ENCODE results near the gene SPEG. TPM values are rescaled to one million over a fixed set of nuclear protein-coding genes. Genes with fewer than 3 reads are reported as not detected.
A peak's percentile ranks its signal among the peaks of the same experiment; 100 is the strongest.

Gene SPEG
- total RNA-seq, 6 donors from 2014 or later: 2.3 to 8.9 (median 4.9) TPM

GRCh38 chr2:219547621-219548020 lies 113.0 kb downstream of the SPEG start:
- WGBS, 2 donors: 93% methylated on average over 17 to 22 of the region's 26 CpGs
- H3K27ac ChIP-seq: no peak overlapping the region

More at GRCh38 chr2:219547621-219548020, 113.0 kb downstream of the SPEG start:
- Histone ChIP-seq H3K9me3 (no peaks in the 10 kb centered on the region), H3K36me3 (no peaks in the 10 kb centered on the region), H3K4me3 (no peak overlapping the region), H3K27me3 (peaks cover 0 to 12% (median 5%) of the 10 kb centered on the region in 4 donors), H3K4me1 (peaks cover 23 to 31% (median 26%) of the 10 kb centered on the region in 4 donors)
- TF ChIP-seq POLR2AphosphoS5 (IDR thresholded peaks at IDR 0.05) (no peak), CTCF (IDR thresholded peaks at IDR 0.05) (no peak), POLR2A (IDR thresholded peaks at IDR 0.05) (no peak), EP300 (IDR thresholded peaks at IDR 0.05) (no peak)
- no peak for ATAC-seq (ENCODE audit: low FRiP score in 2 of 2)
- DNase-seq: peak in 1 of 2 donors; percentile 84

Other genes with a start within 250 kb of the SPEG start
- gene ZFAND2B, start 228.1 kb upstream of the SPEG start, total RNA-seq: 10 to 100 TPM; 38.7 to 59.7 (median 43.3) TPM
- 10 to 100 TPM; 11.0 to 35.6 (median 21.9) TPM for gene ABCB6, start 215.9 kb upstream of the SPEG start, total RNA-seq
- gene ATG9A, start 205.2 kb upstream of the SPEG start, total RNA-seq: 10 to 100 TPM; 40.9 to 57.7 (median 49.8) TPM
- gene ANKZF1, start 205.0 kb upstream of the SPEG start, total RNA-seq: 100 to 1,000 TPM in 2 of 6 donors, 10 to 100 TPM in 4; 26.0 to 339 (median 67.2) TPM
- gene GLB1L, start 189.4 kb upstream of the SPEG start, total RNA-seq: 10 to 100 TPM in 3 of 6 donors, 1 to 10 TPM in 3; 4.1 to 19.5 (median 11.9) TPM
- 10 to 100 TPM; 12.6 to 28.3 (median 15.7) TPM for gene STK16, start 189.4 kb upstream of the SPEG start, total RNA-seq
- 1 to 10 TPM in 5 of 6 donors, under 1 TPM in 1; 0.26 to 8.9 (median 3.1) TPM for gene TUBA4B, start 181.6 kb upstream of the SPEG start, total RNA-seq
- gene TUBA4A, start 180.9 kb upstream of the SPEG start, total RNA-seq: 10 to 100 TPM; 17.8 to 52.1 (median 40.3) TPM
- gene DNAJB2, start 155.5 kb upstream of the SPEG start, total RNA-seq: 10 to 100 TPM; 58.6 to 86.1 (median 75.5) TPM
- gene PTPRN, start 125.4 kb upstream of the SPEG start, total RNA-seq: 1 to 10 TPM in 2 of 6 donors, under 1 TPM in 2, not detected in 2; 0.20 to 4.4 (median 0.68) TPM
- not detected for gene RESP18, start 102.1 kb upstream of the SPEG start, total RNA-seq
- gene DNPEP, start 46.9 kb upstream of the SPEG start, total RNA-seq: 100 to 1,000 TPM in 1 of 6 donors, 10 to 100 TPM in 5; 31.9 to 141 (median 75.1) TPM
- 100 to 1,000 TPM in 2 of 6 donors, 10 to 100 TPM in 4; 39.7 to 299 (median 70.8) TPM for gene DES, start 16.5 kb upstream of the SPEG start, total RNA-seq
- gene GMPPA, start 64.0 kb downstream of the SPEG start, total RNA-seq: 10 to 100 TPM; 20.8 to 38.5 (median 24.9) TPM
- gene ASIC4, start 79.6 kb downstream of the SPEG start, total RNA-seq: under 1 TPM in 3 of 6 donors, not detected in 3; 0.20 to 0.34 (median 0.29) TPM
- gene CHPF, start 109.0 kb downstream of the SPEG start, total RNA-seq: 100 to 1,000 TPM in 2 of 6 donors, 10 to 100 TPM in 4; 41.9 to 125 (median 60.2) TPM
- gene TMEM198, start 109.2 kb downstream of the SPEG start, total RNA-seq: 10 to 100 TPM in 1 of 6 donors, 1 to 10 TPM in 5; 1.9 to 12.6 (median 4.2) TPM
- 100 to 1,000 TPM in 2 of 6 donors, 10 to 100 TPM in 4; 38.2 to 303 (median 67.4) TPM for gene OBSL1, start 136.7 kb downstream of the SPEG start, total RNA-seq
- 1 to 10 TPM in 1 of 6 donors, under 1 TPM in 2, not detected in 3; 0.24 to 7.3 (median 0.43) TPM for gene INHA, start 137.5 kb downstream of the SPEG start, total RNA-seq
- gene STK11IP, start 163.0 kb downstream of the SPEG start, total RNA-seq: 10 to 100 TPM; 16.0 to 77.5 (median 35.6) TPM
- gene SLC4A3, start 192.8 kb downstream of the SPEG start, total RNA-seq: 10 to 100 TPM in 1 of 6 donors, 1 to 10 TPM in 3, under 1 TPM in 2; 0.30 to 14.7 (median 2.1) TPM

Measured in upper lobe of left lung (tissue), 6 donors.